Ectodermal cell (in vitro differentiated cells): Measurements from ENCODE around the gene PUDP.

Source experiments
- H3K27ac ChIP-seq: 2 replicates; pipeline ENCODE4 v1.7.0; 2013; ENCODE audit warnings: mild to moderate bottlenecking, low read depth, low read length; ENCODE audit not compliant: insufficient read depth, poor library complexity, severe bottlenecking
- H3K27me3 ChIP-seq: 2 replicates; pipeline ENCODE4 v1.7.0; 2013; ENCODE audit warnings: mild to moderate bottlenecking, low read length; ENCODE audit not compliant: insufficient read depth, control insufficient read depth, poor library complexity, severe bottlenecking
- H3K36me3 ChIP-seq: one replicate; pipeline ENCODE4 v1.7.0; 2013; ENCODE audit warnings: low read length; ENCODE audit not compliant: control insufficient read depth, insufficient read depth
- H3K4me1 ChIP-seq: one replicate; pipeline ENCODE4 v1.7.0; 2013; ENCODE audit warnings: low read length; ENCODE audit not compliant: control insufficient read depth, insufficient read depth
- H3K4me3 ChIP-seq: 2 replicates; pipeline ENCODE4 v1.7.0; 2013; ENCODE audit warnings: low read depth, low read length, control low read depth; ENCODE audit not compliant: insufficient read depth
- H3K9me3 ChIP-seq: 2 replicates; pipeline ENCODE4 v1.7.0; 2013; ENCODE audit warnings: mild to moderate bottlenecking, low read length, moderate library complexity; ENCODE audit not compliant: control insufficient read depth
- WGBS, 2 experiments: methylation state at CpG; one replicate each; pipeline ENCODE4 v1.1.7; 2013; ENCODE audit warnings: missing lambda C conversion rate in 2 of 2; 5-methylcytosine and 5-hydroxymethylcytosine counted together

Gene PUDP

DNA sequence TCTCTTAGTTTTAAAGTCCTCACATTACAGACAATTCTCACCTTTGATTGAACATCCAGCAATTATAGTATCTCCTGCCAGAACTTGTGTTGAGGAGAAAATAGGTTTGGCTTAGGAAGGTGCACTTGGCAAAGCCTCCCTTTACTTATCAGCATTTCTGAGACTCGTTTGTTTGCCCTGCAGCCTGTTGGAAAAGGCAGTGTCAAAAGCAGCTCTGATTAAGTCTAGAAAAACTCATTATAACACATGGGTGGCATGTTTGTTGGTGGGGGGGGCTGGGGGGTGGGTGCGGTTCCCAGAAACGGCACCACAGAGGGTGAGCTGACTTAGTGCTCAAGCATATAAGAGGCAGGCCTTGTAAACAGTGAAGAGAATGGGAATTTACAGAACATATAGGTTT, 21.7 kb upstream of the PUDP start:
- H3K9me3 ChIP-seq: no peaks in the 10 kb centered on the region
- H3K4me3 ChIP-seq: no peak overlapping the region
- H3K27me3 ChIP-seq: no peaks in the 10 kb centered on the region
- H3K27ac ChIP-seq: no peak overlapping the region
- H3K36me3 ChIP-seq: no peaks in the 10 kb centered on the region
- 94 to 100% methylated on average over 3 of the region's 3 CpGs for WGBS, 2 experiments
- H3K4me1 ChIP-seq: no peaks in the 10 kb centered on the region

DNA sequence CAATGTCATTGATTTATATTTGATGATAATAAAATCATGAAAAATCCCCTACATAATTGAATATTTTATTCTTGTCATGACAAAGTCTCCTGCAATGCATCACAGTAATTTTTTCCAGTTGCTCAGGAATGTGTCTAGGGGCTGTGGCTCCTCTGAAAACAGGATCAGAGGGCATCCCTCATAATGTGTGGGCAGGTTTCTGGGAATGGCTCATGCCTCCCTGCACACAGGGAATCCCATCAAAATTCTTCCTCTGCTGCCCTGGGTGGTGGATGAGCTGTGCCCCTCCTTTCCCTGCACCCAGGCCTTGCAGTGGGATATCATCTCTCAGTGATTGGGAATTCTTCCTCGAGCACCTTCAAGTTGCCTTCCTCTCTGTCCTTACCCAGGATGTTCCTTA, 20.4 kb upstream of the PUDP start:
- Histone ChIP-seq H3K36me3 (no peaks in the 10 kb centered on the region), H3K4me1 (no peaks in the 10 kb centered on the region), H3K9me3 (no peaks in the 10 kb centered on the region), H3K27ac (no peak overlapping the region), H3K4me3 (no peak overlapping the region), H3K27me3 (no peaks in the 10 kb centered on the region)
- WGBS, 2 experiments: 86 to 100% methylated on average over 1 of the region's 1 CpG

DNA sequence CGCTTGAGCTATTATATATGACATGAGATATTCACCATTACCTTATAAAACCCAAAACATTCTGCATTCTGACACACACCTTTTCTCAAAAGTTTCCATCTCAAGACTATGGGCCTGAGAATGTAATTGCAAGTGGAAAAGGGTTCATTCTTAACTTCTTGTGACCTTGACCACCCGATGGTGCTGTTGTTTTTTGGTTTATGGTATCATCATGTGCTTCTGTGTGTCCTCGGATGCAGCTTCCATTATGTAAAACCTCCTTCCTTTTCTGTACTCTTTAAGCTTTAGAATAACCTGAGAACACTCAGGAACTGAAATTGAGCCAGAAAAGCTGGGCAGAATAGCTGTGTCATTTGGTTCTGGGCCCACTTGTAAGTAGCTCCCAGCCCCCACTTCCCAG, 16.2 kb upstream of the PUDP start:
- WGBS, 2 experiments: 90 to 91% methylated on average over 2 to 3 of the region's 3 CpGs
- Histone ChIP-seq H3K27me3 (no peaks in the 10 kb centered on the region), H3K9me3 (no peaks in the 10 kb centered on the region), H3K4me3 (no peak overlapping the region), H3K4me1 (peaks cover 5% of the 10 kb centered on the region), H3K36me3 (no peaks in the 10 kb centered on the region), H3K27ac (no peak overlapping the region)

DNA sequence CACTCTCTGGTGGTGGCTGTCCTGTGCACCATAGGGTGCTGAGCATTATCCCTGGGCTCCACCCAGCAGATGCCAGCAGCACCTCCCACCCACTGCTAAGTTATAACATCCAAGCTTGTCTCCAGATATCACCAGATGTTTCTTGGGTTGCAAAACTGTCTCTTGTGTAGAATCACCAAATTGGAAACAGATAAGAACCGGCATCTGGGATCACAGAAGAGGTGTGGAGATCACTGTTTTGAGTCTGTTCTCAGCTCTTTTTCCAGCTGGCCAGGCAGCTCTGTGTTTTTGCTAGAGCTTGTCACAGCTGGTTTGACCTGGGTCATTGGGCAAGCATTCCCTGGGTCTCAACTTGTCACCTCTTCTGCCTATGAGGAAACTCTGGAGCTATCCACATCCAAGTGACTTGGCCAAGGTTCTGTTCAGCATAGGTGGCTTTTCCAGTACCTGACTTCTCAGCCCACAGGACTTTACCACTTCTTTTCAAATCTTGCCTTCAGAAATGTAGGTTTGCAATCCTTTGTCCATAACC, 15.3 kb upstream of the PUDP start:
- Histone ChIP-seq H3K27ac (no peak overlapping the region), H3K4me3 (no peak overlapping the region), H3K9me3 (no peaks in the 10 kb centered on the region), H3K27me3 (no peaks in the 10 kb centered on the region), H3K4me1 (peaks cover 6% of the 10 kb centered on the region), H3K36me3 (no peaks in the 10 kb centered on the region)
- WGBS, 2 experiments: 85 to 90% methylated on average over 1 of the region's 1 CpG

DNA sequence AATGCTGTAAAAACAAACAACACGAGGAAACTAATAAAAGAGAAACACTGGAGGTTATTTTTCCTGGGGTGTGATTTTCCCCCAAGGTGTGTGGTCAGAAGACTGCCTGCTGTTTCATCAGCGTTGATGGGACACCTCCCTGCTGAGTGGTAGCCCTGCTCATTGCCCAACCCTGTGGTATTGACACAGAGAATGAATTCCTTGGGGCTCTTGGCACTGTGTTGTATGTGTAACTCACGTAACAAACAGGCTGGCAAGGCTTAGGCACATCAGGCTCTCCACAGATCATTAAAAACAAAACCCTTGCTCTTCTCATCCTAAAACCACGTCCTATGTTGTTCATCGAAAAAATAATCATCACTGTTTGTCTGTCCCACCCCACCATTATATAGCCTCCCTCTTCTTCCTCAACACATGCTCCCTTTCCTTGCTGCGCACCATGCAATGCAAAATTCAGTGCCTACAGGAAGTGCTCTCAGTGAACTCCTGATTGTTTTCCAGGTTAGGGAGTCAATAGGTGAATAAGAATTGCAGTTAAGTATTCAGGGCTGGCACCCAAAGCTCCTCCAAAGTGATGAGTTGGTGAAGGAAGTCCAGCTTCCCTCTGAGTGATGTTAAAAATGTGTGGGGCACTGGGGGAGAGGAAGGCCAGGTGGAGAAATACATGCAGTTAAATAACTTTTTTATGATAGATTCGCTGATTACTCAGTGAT, 11.4 kb upstream of the PUDP start:
- Histone ChIP-seq H3K36me3 (no peaks in the 10 kb centered on the region), H3K4me3 (no peak overlapping the region), H3K27ac (no peak overlapping the region), H3K4me1 (peaks cover 6% of the 10 kb centered on the region), H3K9me3 (no peaks in the 10 kb centered on the region), H3K27me3 (no peaks in the 10 kb centered on the region)
- 66 to 70% methylated on average over 6 to 7 of the region's 7 CpGs for WGBS, 2 experiments

DNA sequence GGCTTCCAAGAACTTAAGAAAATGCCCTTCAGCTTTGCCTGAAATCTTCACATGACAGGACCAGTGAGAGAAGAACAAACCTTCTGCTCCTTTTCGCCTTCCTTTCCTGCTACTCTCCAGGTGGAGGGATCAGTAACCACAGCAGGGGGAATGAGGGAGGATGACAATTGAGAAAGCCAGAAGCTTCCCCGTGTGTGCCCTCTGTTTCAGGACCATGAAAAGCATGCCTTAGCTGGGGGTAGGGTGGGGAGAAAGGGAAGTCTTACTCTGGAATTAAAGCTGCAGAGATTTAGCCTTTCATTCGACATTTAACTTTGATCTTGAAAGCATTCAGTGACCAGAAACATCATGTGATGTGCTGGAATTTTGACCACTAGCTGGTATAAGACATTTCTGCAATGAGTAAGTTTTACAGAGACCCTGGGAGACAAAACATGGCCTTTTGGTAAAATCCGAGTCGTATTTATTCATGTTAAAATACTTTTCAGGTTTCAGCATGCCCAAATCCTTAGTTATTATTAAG, 10.6 kb upstream of the PUDP start:
- Histone ChIP-seq H3K36me3 (no peaks in the 10 kb centered on the region), H3K4me3 (no peak overlapping the region), H3K4me1 (peaks cover 6% of the 10 kb centered on the region), H3K27me3 (no peaks in the 10 kb centered on the region), H3K27ac (no peak overlapping the region), H3K9me3 (no peaks in the 10 kb centered on the region)
- WGBS, 2 experiments: 14 to 45% methylated on average over 3 to 4 of the region's 5 CpGs

DNA sequence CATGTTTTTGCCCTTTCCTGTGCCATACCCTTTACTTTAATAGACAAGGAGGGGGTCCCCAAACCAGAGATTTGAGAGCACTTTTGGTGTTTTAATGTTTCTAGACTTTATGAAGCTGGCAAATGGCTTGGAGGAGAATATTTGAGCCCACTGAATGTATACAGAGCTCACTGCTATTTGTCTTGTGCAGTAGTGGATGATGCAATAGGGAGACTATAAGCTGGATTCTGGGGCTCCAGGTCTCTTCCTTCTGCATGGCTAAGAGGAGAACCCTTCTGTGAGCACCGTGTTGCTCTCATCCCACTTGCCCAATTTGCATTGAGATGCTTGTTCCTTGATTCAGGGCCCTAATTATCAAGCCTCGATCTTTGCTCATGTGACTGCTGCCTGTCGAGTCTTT, 8.9 kb upstream of the PUDP start:
- Histone ChIP-seq H3K27ac (no peak overlapping the region), H3K4me1 (peaks cover 6% of the 10 kb centered on the region), H3K36me3 (no peaks in the 10 kb centered on the region), H3K4me3 (no peak overlapping the region), H3K27me3 (no peaks in the 10 kb centered on the region), H3K9me3 (no peaks in the 10 kb centered on the region)
- WGBS, 2 experiments: 91 to 96% methylated on average over 3 of the region's 3 CpGs

DNA sequence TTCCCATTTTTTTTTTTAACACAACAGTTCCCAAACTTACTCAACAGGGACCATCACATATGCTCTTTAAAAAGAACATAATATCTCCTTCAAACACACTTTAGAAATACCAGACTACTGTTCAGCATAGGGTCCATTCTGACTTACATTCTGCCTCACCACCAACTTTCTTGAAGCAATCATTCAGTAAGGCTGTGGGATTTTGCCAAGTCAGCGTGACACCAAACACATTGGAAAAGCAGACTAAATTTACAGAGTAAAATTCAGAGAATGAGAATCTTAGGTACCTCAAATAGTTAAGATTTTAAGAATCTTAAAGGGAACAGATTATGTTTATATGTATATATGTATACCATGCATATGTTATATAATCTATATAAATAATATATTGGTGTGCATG, 7.2 kb upstream of the PUDP start:
- Histone ChIP-seq H3K9me3 (no peaks in the 10 kb centered on the region), H3K27me3 (no peaks in the 10 kb centered on the region), H3K36me3 (no peaks in the 10 kb centered on the region), H3K27ac (no peak overlapping the region), H3K4me1 (peaks cover 6% of the 10 kb centered on the region), H3K4me3 (no peak overlapping the region)
- 100% methylated on average over 1 of the region's 1 CpG for WGBS, 2 experiments

DNA sequence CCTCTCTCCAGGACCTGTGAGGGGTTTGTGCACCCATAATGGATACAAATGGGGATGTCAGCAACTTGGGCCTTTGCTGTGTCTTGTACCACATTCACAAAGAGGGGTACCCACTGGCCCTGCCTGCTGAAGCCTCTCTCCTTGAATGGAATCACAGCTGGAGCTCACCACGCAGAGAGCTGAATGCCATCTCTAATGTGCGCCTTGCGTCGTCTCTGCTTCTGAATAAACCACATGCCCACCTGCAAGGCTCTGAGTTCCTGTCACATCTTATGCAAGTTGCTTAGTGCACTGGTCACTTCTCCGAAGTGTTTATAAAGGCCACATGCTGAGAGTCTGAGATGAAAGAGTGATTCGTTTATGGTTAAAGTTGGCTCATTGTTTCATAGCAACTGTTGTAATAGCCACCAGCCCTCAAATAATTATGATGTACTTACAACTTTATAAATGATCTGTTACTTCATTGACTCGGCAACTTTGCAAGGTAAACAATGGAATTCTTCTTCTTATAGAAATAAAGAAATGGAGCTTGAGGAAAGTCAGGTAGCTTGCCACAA, 6.2 kb upstream of the PUDP start:
- 14 to 27% methylated on average over 5 of the region's 7 CpGs for WGBS, 2 experiments
- H3K9me3 ChIP-seq: no peaks in the 10 kb centered on the region
- H3K4me3 ChIP-seq: no peak overlapping the region
- no peaks in the 10 kb centered on the region for H3K27me3 ChIP-seq
- no peaks in the 10 kb centered on the region for H3K36me3 ChIP-seq
- no peak overlapping the region for H3K27ac ChIP-seq
- H3K4me1 ChIP-seq: peaks cover 1% of the 10 kb centered on the region

DNA sequence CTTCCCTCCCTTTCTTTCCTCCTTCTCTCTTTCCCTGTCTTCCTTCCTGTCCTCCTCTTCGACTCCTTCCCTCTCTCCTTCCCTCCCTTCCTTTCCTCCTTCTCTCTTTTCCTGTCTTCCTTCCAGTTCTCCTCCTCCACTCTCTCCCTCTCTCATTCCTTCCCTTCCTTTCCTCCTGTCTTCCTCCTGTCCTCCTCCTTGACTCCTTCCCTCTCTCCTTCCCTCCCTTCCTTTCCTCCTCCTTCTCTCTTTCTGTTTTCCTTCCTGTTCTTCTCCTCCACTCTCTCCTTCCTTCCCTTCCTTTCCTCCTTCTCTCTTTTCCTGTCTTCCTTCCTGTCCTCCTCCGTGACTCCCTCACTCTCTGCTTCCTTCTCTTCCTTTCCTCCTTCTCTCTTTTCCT, 5.3 kb upstream of the PUDP start:
- no peak overlapping the region for H3K27ac ChIP-seq
- H3K9me3 ChIP-seq: no peaks in the 10 kb centered on the region
- H3K36me3 ChIP-seq: no peaks in the 10 kb centered on the region
- 88 to 96% methylated on average over 2 of the region's 2 CpGs for WGBS, 2 experiments
- no peak overlapping the region for H3K4me3 ChIP-seq
- no peaks in the 10 kb centered on the region for H3K4me1 ChIP-seq
- H3K27me3 ChIP-seq: no peaks in the 10 kb centered on the region
